Activated CD8-positive, alpha-beta T cell treated with anti-CD3 and anti-CD28 coated beads for 36 hours (primary cell): Measurements from ENCODE around the gene PJA2. TPM values are rescaled to one million over a fixed set of nuclear protein-coding genes. Genes with fewer than 3 reads are reported as not detected.

Experiments used
- ATAC-seq: fragments of 200-7000 bp; cut with Tn5 transposase; one replicate; pipeline ENCODE4 v1.10.0; 2021; ENCODE audit warnings: mild to moderate bottlenecking, moderate library complexity
- CTCF ChIA-PET: fragments of 350-600 bp; sonication (Branson Sonifier 250); formaldehyde crosslinking; loops from one replicate; lab custom pipeline; 2021; ENCODE audit warnings: antibody characterized with exemption; lab: Charles Lee
- POLR2A ChIA-PET: fragments of 350-600 bp; sonication (Branson Sonifier 250); formaldehyde crosslinking; loops from one replicate; lab custom pipeline; 2021; ENCODE audit warnings: antibody characterized with exemption; lab: Charles Lee
- DNase-seq: peaks from one replicate; pipeline ENCODE4 v3.0.0-alpha.2; 2020
- H3K27ac Mint-ChIP-seq: one replicate; pipeline ENCODE4 v1.8.0; 2021; ENCODE audit warnings: mild to moderate bottlenecking, mixed read lengths
- H3K27me3 Mint-ChIP-seq: one replicate; pipeline ENCODE4 v1.8.0; 2021; ENCODE audit warnings: mixed read lengths
- H3K36me3 Mint-ChIP-seq: one replicate; pipeline ENCODE4 v1.8.0; 2021; ENCODE audit warnings: low read depth, mixed read lengths
- H3K4me1 Mint-ChIP-seq: one replicate; pipeline ENCODE4 v1.8.0; 2021; ENCODE audit warnings: low read depth, mixed read lengths
- H3K4me3 Mint-ChIP-seq: one replicate; pipeline ENCODE4 v1.8.0; 2021; ENCODE audit warnings: mild to moderate bottlenecking, moderate library complexity, mixed read lengths
- H3K9me3 Mint-ChIP-seq: one replicate; pipeline ENCODE4 v1.8.0; 2021; ENCODE audit warnings: mixed read lengths
- intact Hi-C: fragments of 100-400 bp; cut with micrococcal nuclease; formaldehyde crosslinking; loops from one replicate; pipeline ENCODE4 v1.10.0; 2022
- total RNA-seq, 2 experiments: library from RNA; stranded (reverse); gene quantifications; one replicate each; pipeline ENCODE4 v1.2.3, GENCODE V29; 2021
- TF ChIP-seq, protein P1 (sequence below): fragments of 200-600 bp; IDR thresholded peaks from one replicate; pipeline ENCODE4 v1.8.0; 2022; ENCODE audit warnings: antibody characterized with exemption, mild to moderate bottlenecking

PJA2 gene
- total RNA-seq, 2 experiments from 2014 or later = 65.2 to 67.4 TPM

DNA sequence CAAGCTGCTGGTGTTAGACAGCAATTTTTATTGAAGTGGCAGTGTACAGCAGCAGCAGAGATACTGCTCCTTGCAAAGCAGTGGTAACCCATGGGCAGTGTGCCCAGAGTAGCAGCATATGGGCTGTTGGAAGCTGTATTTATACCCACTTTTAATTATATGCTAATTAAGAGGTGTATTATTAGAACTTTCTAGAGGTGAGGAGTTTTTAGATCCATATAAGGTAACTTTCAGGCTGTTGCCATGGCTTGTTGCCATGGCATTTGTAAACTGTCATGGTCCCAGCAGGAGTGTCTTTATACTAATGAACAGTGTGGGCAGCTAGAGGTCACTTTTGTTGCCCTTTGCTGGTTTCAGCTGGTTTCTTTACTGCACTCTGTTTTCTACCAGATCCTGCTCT lies 3.7 kb upstream of the PJA2 start:
- no peak overlapping the region for H3K4me3 Mint-ChIP-seq
- no peak for ATAC-seq
- TF ChIP-seq, protein P1, sequence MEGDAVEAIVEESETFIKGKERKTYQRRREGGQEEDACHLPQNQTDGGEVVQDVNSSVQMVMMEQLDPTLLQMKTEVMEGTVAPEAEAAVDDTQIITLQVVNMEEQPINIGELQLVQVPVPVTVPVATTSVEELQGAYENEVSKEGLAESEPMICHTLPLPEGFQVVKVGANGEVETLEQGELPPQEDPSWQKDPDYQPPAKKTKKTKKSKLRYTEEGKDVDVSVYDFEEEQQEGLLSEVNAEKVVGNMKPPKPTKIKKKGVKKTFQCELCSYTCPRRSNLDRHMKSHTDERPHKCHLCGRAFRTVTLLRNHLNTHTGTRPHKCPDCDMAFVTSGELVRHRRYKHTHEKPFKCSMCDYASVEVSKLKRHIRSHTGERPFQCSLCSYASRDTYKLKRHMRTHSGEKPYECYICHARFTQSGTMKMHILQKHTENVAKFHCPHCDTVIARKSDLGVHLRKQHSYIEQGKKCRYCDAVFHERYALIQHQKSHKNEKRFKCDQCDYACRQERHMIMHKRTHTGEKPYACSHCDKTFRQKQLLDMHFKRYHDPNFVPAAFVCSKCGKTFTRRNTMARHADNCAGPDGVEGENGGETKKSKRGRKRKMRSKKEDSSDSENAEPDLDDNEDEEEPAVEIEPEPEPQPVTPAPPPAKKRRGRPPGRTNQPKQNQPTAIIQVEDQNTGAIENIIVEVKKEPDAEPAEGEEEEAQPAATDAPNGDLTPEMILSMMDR = no peak
- peaks cover 20% of the 10 kb centered on the region for H3K9me3 Mint-ChIP-seq
- H3K36me3 Mint-ChIP-seq = peaks cover 10% of the 10 kb centered on the region
- CTCF ChIA-PET = interaction anchor here (0.8 kb wide), 1 partner anchor 15 kb away, joined by 4 read pairs; no protein-coding TSS in a partner anchor
- POLR2A ChIA-PET = no interaction called here
- no peaks in the 10 kb centered on the region for H3K27me3 Mint-ChIP-seq
- H3K27ac Mint-ChIP-seq = no peak overlapping the region
- no peak for DNase-seq
- intact Hi-C loops = loop anchor here (5.0 kb wide), 2 partner anchors 666 to 1031 kb away; partner anchors contain the start of genes FBXL17 and FER
- peaks cover 23% of the 10 kb centered on the region for H3K4me1 Mint-ChIP-seq

DNA sequence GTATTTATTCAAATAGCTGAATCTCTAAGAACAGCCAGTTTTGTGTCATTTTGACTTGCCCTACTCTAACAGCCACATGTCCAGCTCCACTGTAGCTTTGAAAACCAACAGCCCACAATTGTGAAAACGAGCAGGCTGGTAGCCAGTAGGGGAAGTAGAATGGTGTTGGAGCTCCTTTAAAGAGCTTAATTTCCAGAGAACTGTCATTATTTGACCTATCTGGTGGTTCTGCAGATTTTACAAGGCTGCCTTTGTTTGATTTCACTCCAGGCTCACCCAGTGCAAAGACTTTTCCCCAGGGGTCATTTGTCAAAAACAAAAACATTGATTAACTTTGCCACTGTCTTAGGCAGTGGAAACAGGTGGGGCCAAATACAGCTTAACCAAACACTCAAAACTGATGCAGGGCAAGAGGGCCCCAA lies 3.2 kb upstream of the PJA2 start:
- H3K9me3 Mint-ChIP-seq = peaks cover 20% of the 10 kb centered on the region
- no peak overlapping the region for H3K27ac Mint-ChIP-seq
- peaks cover 10% of the 10 kb centered on the region for H3K36me3 Mint-ChIP-seq
- no peaks in the 10 kb centered on the region for H3K27me3 Mint-ChIP-seq
- ATAC-seq (no peak), DNase-seq (no peak)
- POLR2A ChIA-PET = no interaction called here
- TF ChIP-seq, protein P1 = no peak
- no peak overlapping the region for H3K4me3 Mint-ChIP-seq
- intact Hi-C loops = loop anchor here (5.0 kb wide), 2 partner anchors 666 to 1031 kb away; partner anchors contain the start of genes FBXL17 and FER
- peaks cover 23% of the 10 kb centered on the region for H3K4me1 Mint-ChIP-seq
- CTCF ChIA-PET = interaction anchor here (0.6 to 0.8 kb wide), 2 partner anchors 15 to 732 kb away, joined by 3 to 4 read pairs; no protein-coding TSS in a partner anchor

DNA sequence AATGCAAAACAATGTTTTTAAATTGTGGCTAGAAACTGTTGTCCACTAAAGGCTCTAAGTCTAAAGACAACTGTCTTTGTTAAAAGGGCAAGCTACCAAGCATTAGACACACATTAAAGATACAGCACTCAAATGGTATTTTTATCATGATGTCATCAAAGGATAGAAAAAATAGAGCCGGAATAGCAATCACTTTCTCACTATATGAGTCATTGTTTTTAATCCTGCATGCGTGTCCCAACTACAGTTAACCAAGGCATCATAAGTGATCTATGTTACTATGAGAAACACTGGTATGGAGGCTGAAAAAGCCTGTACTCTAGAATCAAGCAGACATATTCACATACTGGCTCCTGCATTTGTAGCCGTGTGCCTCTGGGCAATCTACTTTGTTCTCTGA lies 1.9 kb upstream of the PJA2 start:
- CTCF ChIA-PET = no interaction called here
- intact Hi-C loops = loop anchor here (5.0 kb wide), 2 partner anchors 664 to 1029 kb away; partner anchors contain the start of genes FBXL17 and FER

DNA sequence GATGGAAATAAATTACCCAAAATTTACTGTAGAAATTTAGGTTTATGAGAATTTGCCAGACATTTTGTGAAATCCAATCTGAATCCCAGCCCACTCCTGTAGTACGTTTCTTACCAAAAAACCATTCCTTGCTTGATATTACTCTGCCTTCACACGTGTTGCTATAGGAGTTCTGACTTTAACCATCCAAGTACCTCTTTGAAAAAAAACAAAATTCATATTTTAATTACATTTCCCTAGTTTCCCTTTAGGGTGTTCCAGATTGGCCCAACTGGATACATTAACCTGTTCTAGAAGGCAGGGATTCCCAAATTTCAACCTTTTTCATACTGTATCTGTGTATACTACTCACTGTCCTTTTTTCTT lies 1.4 kb upstream of the PJA2 start:
- DNase-seq (no peak), ATAC-seq (no peak)
- ChIA-PET CTCF (no interaction called here), POLR2A (interaction anchor here (1.2 kb wide), 1 partner anchor 683 kb away, joined by 3 read pairs; no protein-coding TSS in a partner anchor)
- Mint-ChIP-seq H3K27me3 (no peaks in the 10 kb centered on the region), H3K9me3 (peaks cover 18% of the 10 kb centered on the region), H3K27ac (peak overlapping the region; percentile 99), H3K4me3 (peak overlapping the region; percentile 90), H3K36me3 (peaks cover 14% of the 10 kb centered on the region), H3K4me1 (peaks cover 35% of the 10 kb centered on the region)
- intact Hi-C loops = loop anchor here (5.0 kb wide), 2 partner anchors 664 to 1029 kb away; partner anchors contain the start of genes FBXL17 and FER
- TF ChIP-seq, protein P1 = no peak

More for the DNA sequence above, 1.9 kb upstream of the PJA2 start:
- Mint-ChIP-seq H3K9me3 (peaks cover 20% of the 10 kb centered on the region), H3K27ac (peak overlapping the region; percentile 25), H3K4me3 (no peak overlapping the region), H3K27me3 (no peaks in the 10 kb centered on the region), H3K36me3 (peaks cover 13% of the 10 kb centered on the region), H3K4me1 (peaks cover 30% of the 10 kb centered on the region)
- no peak for ATAC-seq
- TF ChIP-seq, protein P1 = no peak
- POLR2A ChIA-PET = no interaction called here
- DNase-seq = no peak

DNA sequence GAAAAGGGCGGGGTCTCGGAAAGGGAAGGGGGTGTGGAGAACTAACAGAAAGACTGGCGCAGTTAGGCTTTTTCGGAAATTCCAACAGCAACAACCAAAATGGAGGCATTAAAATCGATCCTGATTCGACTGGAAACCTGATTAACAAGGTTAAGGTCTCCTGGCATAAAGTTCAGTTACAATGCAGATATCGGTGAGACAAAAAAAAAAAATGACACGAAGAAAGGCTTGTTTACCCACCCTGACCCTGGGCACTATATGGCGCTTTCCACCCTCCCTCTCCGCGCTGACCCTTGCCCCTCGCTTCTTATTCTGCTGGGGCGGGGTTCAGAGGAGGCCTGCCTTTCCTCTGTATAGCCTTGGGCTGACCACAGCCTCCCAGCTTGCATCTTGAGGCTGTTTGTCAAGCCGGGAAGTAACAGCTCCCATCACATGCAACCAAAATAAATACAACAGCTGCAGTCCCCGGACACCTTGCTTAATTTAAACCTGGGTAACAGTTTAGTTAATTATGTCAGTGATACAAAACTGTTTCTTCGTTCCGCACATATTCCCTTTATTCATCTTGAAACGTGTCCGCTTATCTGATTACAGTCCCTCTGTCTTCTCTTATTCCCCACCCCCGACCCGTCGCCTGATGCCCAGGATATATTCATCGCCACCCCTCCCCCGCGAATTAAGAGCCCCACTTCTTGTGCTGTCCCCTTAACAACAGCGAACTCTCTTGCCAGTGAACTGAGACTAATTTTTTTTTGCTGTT lies 795 bp upstream of the PJA2 start:
- no peaks in the 10 kb centered on the region for H3K27me3 Mint-ChIP-seq
- CTCF ChIA-PET = no interaction called here

More for the DNA sequence above, 795 bp upstream of the PJA2 start:
- intact Hi-C loops = loop anchor here (5.0 kb wide), 2 partner anchors 663 to 1028 kb away; partner anchors contain the start of genes FBXL17 and FER
- Mint-ChIP-seq H3K4me3 (peak overlapping the region; percentile 90), H3K27ac (peak overlapping the region; percentile 99), H3K4me1 (peaks cover 41% of the 10 kb centered on the region), H3K9me3 (peaks cover 12% of the 10 kb centered on the region), H3K36me3 (peaks cover 17% of the 10 kb centered on the region)
- ATAC-seq (peak; percentile 7), DNase-seq (peak; percentile 63)
- TF ChIP-seq, protein P1 = no peak
- POLR2A ChIA-PET = interaction anchor here (0.7 to 1.9 kb wide), 6 partner anchors 16 to 1031 kb away, joined by 3 to 6 read pairs (median 4); partner anchors contain the start of gene FBXL17
